T-helper 2 cell treated with Interferon-gamma antibody and Interleukin-4, amounts not matched to agents 5 μg/mL and 100 μg/mL, for 36 hours (primary cell): ENCODE measurements around the gene CCDC73.
"Not testable (repeated sequence)": the region's sequence is repeated elsewhere in the genome, so short reads cannot be mapped to it uniquely, and the experiment has no call there.

ENCODE experiments used
- DNase-seq: peaks from one replicate; pipeline ENCODE4 v3.0.0; 2021; ENCODE audit warnings: low spot score
- H3K27ac Mint-ChIP-seq: one replicate; pipeline ENCODE4 v1.8.0; 2021; ENCODE audit warnings: mild to moderate bottlenecking, mixed read lengths
- H3K27me3 Mint-ChIP-seq: one replicate; pipeline ENCODE4 v1.8.0; 2021; ENCODE audit warnings: low read depth, mixed read lengths
- H3K36me3 Mint-ChIP-seq: one replicate; pipeline ENCODE4 v1.8.0; 2021; ENCODE audit warnings: low read depth, mixed read lengths
- H3K4me1 Mint-ChIP-seq: one replicate; pipeline ENCODE4 v1.8.0; 2021; ENCODE audit warnings: low read depth, mixed read lengths
- H3K4me3 Mint-ChIP-seq: one replicate; pipeline ENCODE4 v1.8.0; 2022; ENCODE audit warnings: mild to moderate bottlenecking, moderate library complexity, mixed read lengths
- H3K9me3 Mint-ChIP-seq: one replicate; pipeline ENCODE4 v1.8.0; 2021; ENCODE audit warnings: mixed read lengths

The CCDC73 gene

DNA sequence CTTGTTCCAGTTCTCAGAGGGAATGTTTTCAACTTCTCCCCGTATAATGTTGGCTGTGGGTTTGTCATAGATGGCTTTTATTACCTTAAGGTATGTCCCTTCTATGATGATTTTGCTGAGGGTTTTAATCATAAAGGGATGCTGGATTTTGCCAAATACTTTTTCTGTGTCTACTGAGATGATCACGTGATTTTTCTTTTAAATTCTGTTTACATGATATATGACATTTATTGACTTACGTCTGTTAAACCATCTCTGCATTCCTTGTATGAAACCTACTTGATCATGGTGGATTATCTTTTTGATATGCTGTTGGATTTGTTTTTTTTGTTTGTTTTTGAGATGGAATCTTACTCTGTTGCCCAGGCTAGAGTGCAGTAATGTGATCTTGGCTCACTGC, 85.5 kb downstream of the CCDC73 start:
- not testable (repeated sequence) for H3K36me3 Mint-ChIP-seq, H3K27ac Mint-ChIP-seq, DNase-seq, H3K9me3 Mint-ChIP-seq, H3K4me1 Mint-ChIP-seq, H3K4me3 Mint-ChIP-seq
- peaks cover 15% of the 10 kb centered on the region for H3K27me3 Mint-ChIP-seq

DNA sequence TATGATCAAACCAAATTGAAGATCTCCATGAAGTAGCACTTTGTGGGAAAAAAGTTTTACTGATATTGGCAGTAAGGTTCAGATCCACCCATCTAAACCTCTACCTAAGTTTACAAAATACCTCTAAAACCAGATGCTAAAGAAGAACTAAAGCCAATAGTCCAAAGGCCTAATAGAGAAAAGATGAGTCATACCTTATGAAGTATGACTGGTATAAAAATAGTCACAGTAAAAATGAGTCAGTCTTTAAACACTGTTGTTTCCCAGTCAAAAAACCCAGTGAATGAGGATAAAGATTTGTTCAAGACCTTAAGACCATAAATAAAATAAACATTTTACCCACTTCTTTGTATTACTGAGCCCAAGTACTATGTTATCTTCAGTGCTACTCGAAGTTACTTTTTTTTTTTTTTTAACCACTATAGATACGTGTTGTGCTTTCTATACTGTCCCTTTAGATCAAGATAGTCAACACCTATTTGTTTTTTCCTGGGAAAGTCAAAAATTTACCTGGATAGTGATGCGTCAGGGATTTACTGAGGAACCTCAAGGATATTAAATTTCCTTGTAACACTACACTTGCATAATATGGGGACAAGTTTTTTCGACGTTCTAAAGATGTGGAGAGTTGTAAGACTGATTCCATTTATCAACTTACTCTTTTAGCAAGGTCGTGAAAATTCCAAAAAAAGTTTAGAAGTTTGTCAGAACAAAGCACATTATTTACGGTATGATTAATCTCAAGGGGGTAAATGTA, 87.3 kb downstream of the CCDC73 start:
- Mint-ChIP-seq H3K4me1 (no peaks in the 10 kb centered on the region), H3K9me3 (no peaks in the 10 kb centered on the region), H3K36me3 (no peaks in the 10 kb centered on the region), H3K27me3 (peaks cover 7% of the 10 kb centered on the region), H3K4me3 (no peak overlapping the region), H3K27ac (no peak overlapping the region)
- no peak for DNase-seq

- Mint-ChIP-seq H3K4me3 (no peak overlapping the region), H3K9me3 (no peaks in the 10 kb centered on the region), H3K36me3 (no peaks in the 10 kb centered on the region), H3K4me1 (no peaks in the 10 kb centered on the region), H3K27ac (no peak overlapping the region), H3K27me3 (no peaks in the 10 kb centered on the region)
- DNase-seq, result no peak
Measured at GRCh38 chr11:32705309-32706033, 89.0 kb downstream of the CCDC73 start.

GRCh38 chr11:32704775-32705174, 89.7 kb downstream of the CCDC73 start:
- no peaks in the 10 kb centered on the region for H3K4me1 Mint-ChIP-seq
- no peaks in the 10 kb centered on the region for H3K9me3 Mint-ChIP-seq
- no peak overlapping the region for H3K4me3 Mint-ChIP-seq
- DNase-seq, result no peak
- no peaks in the 10 kb centered on the region for H3K36me3 Mint-ChIP-seq
- H3K27me3 Mint-ChIP-seq, result no peaks in the 10 kb centered on the region
- H3K27ac Mint-ChIP-seq, result no peak overlapping the region

- Mint-ChIP-seq H3K9me3 (no peaks in the 10 kb centered on the region), H3K27me3 (no peaks in the 10 kb centered on the region), H3K36me3 (no peaks in the 10 kb centered on the region), H3K4me3 (no peak overlapping the region), H3K4me1 (no peaks in the 10 kb centered on the region), H3K27ac (no peak overlapping the region)
- no peak for DNase-seq
Measured at GRCh38 chr11:32704261-32704660, 90.2 kb downstream of the CCDC73 start.

DNA sequence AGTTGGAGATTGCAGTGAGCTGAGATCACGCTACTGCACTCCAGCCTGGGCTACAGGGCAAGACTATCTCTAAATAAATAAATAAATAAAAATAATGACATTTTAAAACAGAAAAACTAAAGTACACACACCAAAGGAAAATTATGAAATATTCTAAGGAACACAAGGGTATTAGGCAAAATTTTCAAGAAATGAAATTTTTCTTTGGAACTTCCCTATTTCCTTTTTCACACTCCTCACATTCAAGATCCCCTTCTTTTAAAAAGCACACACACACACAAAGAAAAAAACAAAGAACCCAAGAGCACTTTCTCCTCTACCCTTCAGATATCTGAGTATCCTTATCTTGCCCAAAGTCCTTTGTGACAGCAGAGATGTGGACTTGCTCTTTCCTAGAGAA, 92.8 kb downstream of the CCDC73 start:
- Mint-ChIP-seq H3K9me3 (no peaks in the 10 kb centered on the region), H3K4me1 (no peaks in the 10 kb centered on the region), H3K4me3 (no peak overlapping the region), H3K36me3 (no peaks in the 10 kb centered on the region), H3K27ac (no peak overlapping the region), H3K27me3 (no peaks in the 10 kb centered on the region)
- no peak for DNase-seq

DNA sequence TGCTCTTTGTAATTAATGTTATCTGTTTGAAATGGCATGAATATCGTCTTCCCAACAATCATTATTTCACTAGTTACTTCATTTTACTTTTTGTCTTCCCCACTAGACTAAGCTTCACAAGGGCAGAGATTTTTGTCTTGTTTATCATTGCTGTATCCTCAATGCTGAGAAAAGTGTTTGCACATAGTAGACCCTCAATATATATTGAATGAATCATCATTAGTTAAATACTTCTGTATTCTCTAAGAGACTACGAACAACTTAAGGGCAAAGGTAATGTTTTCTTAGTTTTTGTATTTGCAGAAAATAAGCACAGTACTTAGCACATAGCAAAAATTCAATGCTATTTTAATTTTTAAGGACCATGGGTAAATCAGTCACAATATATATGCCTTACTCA, 95.9 kb downstream of the CCDC73 start:
- DNase-seq, result no peak
- Mint-ChIP-seq H3K4me3 (no peak overlapping the region), H3K4me1 (no peaks in the 10 kb centered on the region), H3K27ac (no peak overlapping the region), H3K9me3 (no peaks in the 10 kb centered on the region), H3K27me3 (no peaks in the 10 kb centered on the region), H3K36me3 (no peaks in the 10 kb centered on the region)

DNA sequence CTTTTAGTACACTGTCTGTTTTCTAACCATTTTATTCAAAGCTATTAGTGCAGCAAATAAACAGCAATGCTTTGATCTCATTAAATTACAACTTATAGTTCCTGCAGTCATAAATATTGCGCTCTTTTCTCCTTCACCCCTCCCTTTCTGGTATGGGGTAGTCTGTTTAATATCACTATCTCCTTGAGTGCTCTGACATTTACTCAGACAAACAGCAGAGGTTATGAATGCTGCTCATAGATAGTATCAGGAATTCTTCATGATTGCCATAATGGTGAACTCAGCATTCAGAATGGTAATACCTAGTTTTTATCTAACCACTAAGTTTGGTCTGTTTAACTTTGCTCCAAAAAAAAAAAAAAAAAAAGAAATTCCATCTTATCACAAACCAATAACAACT, 123.4 kb downstream of the CCDC73 start:
- Mint-ChIP-seq H3K36me3 (no peaks in the 10 kb centered on the region), H3K27me3 (no peaks in the 10 kb centered on the region), H3K27ac (no peak overlapping the region), H3K4me1 (no peaks in the 10 kb centered on the region), H3K4me3 (no peak overlapping the region), H3K9me3 (peaks cover 7% of the 10 kb centered on the region)
- DNase-seq, result no peak

DNA sequence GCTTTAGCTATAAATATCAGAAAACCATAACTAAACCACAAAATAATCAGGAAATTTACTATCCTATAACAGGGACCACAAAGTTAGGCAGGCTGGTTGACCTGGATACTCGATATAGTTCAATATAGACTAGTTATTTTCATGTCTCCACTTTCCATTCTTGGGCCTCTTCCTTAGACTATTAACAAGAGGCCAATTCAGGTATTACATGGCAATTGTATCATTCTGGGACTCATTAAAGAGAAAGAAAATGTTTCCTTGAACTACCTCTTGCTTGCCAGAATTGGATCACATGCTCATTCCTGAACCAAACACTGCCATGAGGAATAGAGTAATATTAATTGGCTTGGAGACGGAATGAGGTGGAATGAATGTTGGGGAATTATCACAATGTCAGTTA, 134.8 kb downstream of the CCDC73 start:
- Mint-ChIP-seq H3K27me3 (peaks cover 5% of the 10 kb centered on the region), H3K36me3 (no peaks in the 10 kb centered on the region), H3K27ac (no peak overlapping the region), H3K9me3 (no peaks in the 10 kb centered on the region), H3K4me3 (no peak overlapping the region), H3K4me1 (peaks cover 3% of the 10 kb centered on the region)
- no peak for DNase-seq

- Mint-ChIP-seq H3K9me3 (no peaks in the 10 kb centered on the region), H3K4me3 (no peak overlapping the region), H3K36me3 (no peaks in the 10 kb centered on the region), H3K4me1 (peaks cover 3% of the 10 kb centered on the region), H3K27me3 (peaks cover 5% of the 10 kb centered on the region), H3K27ac (no peak overlapping the region)
- DNase-seq, result no peak
Measured at GRCh38 chr11:32658639-32659406, 135.6 kb downstream of the CCDC73 start.

GRCh38 chr11:32643526-32643925, 150.9 kb downstream of the CCDC73 start:
- no peak for DNase-seq
- Mint-ChIP-seq H3K4me3 (no peak overlapping the region), H3K27me3 (peaks cover 3% of the 10 kb centered on the region), H3K4me1 (no peaks in the 10 kb centered on the region), H3K9me3 (no peaks in the 10 kb centered on the region), H3K36me3 (no peaks in the 10 kb centered on the region), H3K27ac (no peak overlapping the region)

DNA sequence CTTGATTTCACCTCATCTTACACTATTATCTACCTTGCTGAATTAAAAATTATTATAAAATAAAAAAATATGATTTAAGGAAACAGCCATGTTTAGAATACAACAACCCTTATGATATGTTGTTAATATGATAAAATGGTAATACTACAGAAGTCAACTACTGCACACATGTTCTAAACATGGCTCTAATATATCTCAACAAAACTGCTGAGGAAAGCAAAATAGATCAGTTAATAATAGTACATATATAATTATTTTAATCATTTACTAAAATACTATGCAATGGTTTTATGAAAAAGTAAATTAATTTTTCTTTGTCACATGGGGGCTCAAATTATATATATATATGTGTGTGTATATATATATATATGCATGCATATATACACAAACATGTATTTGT, 153.1 kb downstream of the CCDC73 start:
- no peaks in the 10 kb centered on the region for H3K9me3 Mint-ChIP-seq
- H3K4me3 Mint-ChIP-seq, result no peak overlapping the region
- H3K27me3 Mint-ChIP-seq, result peaks cover 4% of the 10 kb centered on the region
- H3K27ac Mint-ChIP-seq, result no peak overlapping the region
- no peaks in the 10 kb centered on the region for H3K4me1 Mint-ChIP-seq
- no peaks in the 10 kb centered on the region for H3K36me3 Mint-ChIP-seq
- no peak for DNase-seq

- Mint-ChIP-seq H3K36me3 (no peaks in the 10 kb centered on the region), H3K27me3 (peaks cover 14% of the 10 kb centered on the region), H3K9me3 (no peaks in the 10 kb centered on the region), H3K27ac (no peak overlapping the region), H3K4me1 (no peaks in the 10 kb centered on the region), H3K4me3 (no peak overlapping the region)
- DNase-seq, result no peak
Measured at GRCh38 chr11:32635819-32636218, 158.6 kb downstream of the CCDC73 start.

DNA sequence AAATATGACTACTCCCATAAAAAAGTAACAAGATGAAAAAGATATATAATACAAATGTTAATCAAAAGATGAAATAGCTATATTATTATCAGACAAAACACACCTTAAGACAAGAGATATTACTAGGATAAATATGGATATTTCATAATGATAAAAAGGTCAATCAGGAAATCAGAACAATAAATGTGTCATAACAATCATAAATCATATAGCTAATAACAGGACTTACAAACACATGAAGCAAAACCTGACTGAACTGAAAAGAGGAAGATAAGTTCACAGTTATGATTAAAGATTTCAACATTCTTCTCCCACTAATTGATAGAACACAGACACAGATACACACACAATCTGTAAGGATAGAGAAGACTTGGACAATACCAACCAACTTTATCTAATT, 163.6 kb downstream of the CCDC73 start:
- no peak for DNase-seq
- Mint-ChIP-seq H3K36me3 (no peaks in the 10 kb centered on the region), H3K27ac (no peak overlapping the region), H3K27me3 (peaks cover 11% of the 10 kb centered on the region), H3K4me3 (no peak overlapping the region), H3K4me1 (no peaks in the 10 kb centered on the region), H3K9me3 (no peaks in the 10 kb centered on the region)
